Stimulated activated CD8-positive, alpha-beta memory T cell treated with anti-CD3 and anti-CD28 coated beads, Interleukin-4, amount 100 ng/mL, for 24 hours (primary cell): ENCODE results near the gene NDUFS7.

ENCODE experiments used
- DNase-seq: peaks from one replicate; pipeline ENCODE4 v3.0.0-alpha.2; 2020; ENCODE audit warnings: low read depth

Gene NDUFS7

GRCh38 chr19:1386945-1387683, 3.4 kb downstream of the NDUFS7 start:
- no peak for DNase-seq

GRCh38 chr19:1387684-1388636, 4.3 kb downstream of the NDUFS7 start:
- no peak for DNase-seq

GRCh38 chr19:1388637-1389026, 4.9 kb downstream of the NDUFS7 start:
- DNase-seq: no peak

- DNase-seq: no peak
Observed at GRCh38 chr19:1389033-1389940, 5.6 kb downstream of the NDUFS7 start.

GRCh38 chr19:1390890-1391423, 7.2 kb downstream of the NDUFS7 start:
- DNase-seq: no peak

GRCh38 chr19:1392407-1392806, 8.7 kb downstream of the NDUFS7 start:
- DNase-seq: no peak

GRCh38 chr19:1392939-1393530, 9.3 kb downstream of the NDUFS7 start:
- no peak for DNase-seq

GRCh38 chr19:1393841-1394240, 10.1 kb downstream of the NDUFS7 start:
- DNase-seq: no peak

GRCh38 chr19:1394252-1395193, 10.8 kb downstream of the NDUFS7 start:
- no peak for DNase-seq

GRCh38 chr19:1395194-1396018, 11.7 kb downstream of the NDUFS7 start:
- no peak for DNase-seq

- no peak for DNase-seq
Observed at GRCh38 chr19:1396019-1396767, 12.5 kb downstream of the NDUFS7 start.

- DNase-seq: no peak
Observed at GRCh38 chr19:1396768-1397679, 13.3 kb downstream of the NDUFS7 start.

- no peak for DNase-seq
Observed at GRCh38 chr19:1397838-1398237, 14.1 kb downstream of the NDUFS7 start.

GRCh38 chr19:1399079-1399478, 15.4 kb downstream of the NDUFS7 start:
- no peak for DNase-seq

GRCh38 chr19:1399745-1400144, 16.0 kb downstream of the NDUFS7 start:
- DNase-seq: no peak

GRCh38 chr19:1400281-1401137, 16.8 kb downstream of the NDUFS7 start:
- no peak for DNase-seq
